Measurements from ENCODE around the gene PALB2. TPM values are rescaled to one million over a fixed set of nuclear protein-coding genes. Genes with fewer than 3 reads are reported as not detected.

Gene PALB2
- 40.9 and 58.5 TPM in 2 replicates for total RNA-seq (2016; rRNA removed; fragmentation: Illumina TruSeq; extraction: Trizol)
- 19.0 and 19.8 TPM in 2 replicates for total RNA-seq (2016; cell fraction: cytosol; rRNA removed; fragmentation: Illumina TruSeq; extraction: Trizol; ENCODE audit: low read depth)
- total RNA-seq (2016; cell fraction: insoluble cytoplasmic fraction; rRNA removed; fragmentation: Illumina TruSeq; extraction: Trizol), result 40.7 and 53.7 TPM in 2 replicates
- 34.7 and 41.1 TPM in 2 replicates for total RNA-seq (2016; cell fraction: membrane; rRNA removed; fragmentation: Illumina TruSeq; extraction: Trizol)
- total RNA-seq (2016; cell fraction: nucleus; rRNA removed; fragmentation: Illumina TruSeq; extraction: Trizol), result 36.5 and 40.9 TPM in 2 replicates
- 11.0 and 12.1 TPM in 2 replicates for polyA plus RNA-seq (2011; rRNA removed)
- 6.6 and 10.2 TPM in 2 replicates for polyA plus RNA-seq (2011; cell fraction: cytosol; rRNA removed)
- 9.5 and 11.4 TPM in 2 replicates for polyA plus RNA-seq (2011; cell fraction: nucleus; rRNA removed)
- 15.7 and 25.4 TPM in 2 replicates for polyA plus RNA-seq (2012)
- 3.9 and 4.1 TPM in 2 replicates for polyA plus RNA-seq (2016; cell fraction: cytosol; fragmentation: Illumina TruSeq; extraction: Trizol; ENCODE audit: low read depth)
- 58.1 and 60.2 TPM in 2 replicates for polyA plus RNA-seq (2016; cell fraction: insoluble cytoplasmic fraction; fragmentation: Illumina TruSeq; extraction: Trizol; ENCODE audit: low read depth)
- 14.0 and 15.7 TPM in 2 replicates for polyA plus RNA-seq (2016; cell fraction: membrane; fragmentation: Illumina TruSeq; extraction: Trizol; ENCODE audit: low read depth)
- polyA plus RNA-seq (2016; cell fraction: nucleus; fragmentation: Illumina TruSeq; extraction: Trizol; ENCODE audit: insufficient read depth, low read depth), result 51.4 and 67.7 TPM in 2 replicates
- polyA minus RNA-seq (2011; rRNA and poly(A)+ RNA removed; ENCODE audit: low replicate concordance), result 16.5 and 19.6 TPM in 2 replicates
- polyA minus RNA-seq (2011; cell fraction: cytosol; rRNA and poly(A)+ RNA removed), result 14.5 and 17.8 TPM in 2 replicates
- 32.6 and 35.8 TPM in 2 replicates for polyA minus RNA-seq (2011; cell fraction: nucleus; rRNA and poly(A)+ RNA removed)
- percentile 80 among the genes with signal in this experiment for Bru-seq, nascent RNA
- percentile 85 among the genes with signal in this experiment for BruChase-seq, experiment 1, labeled RNA remaining after a 6-hour chase
- BruChase-seq, experiment 2, labeled RNA remaining after a 2-hour chase, result percentile 87 among the genes with signal in this experiment
- long read RNA-seq, experiment 1, full-length matches to known transcripts, result 2 of 15 reads
- long read RNA-seq, experiment 1, partial matches to known transcripts, result 12 of 15 reads
- long read RNA-seq, experiment 1, other reads (novel, unspliced or antisense), result 1 of 15 reads
- long read RNA-seq, experiment 2, partial matches to known transcripts, result 3 of 17 reads
- long read RNA-seq, experiment 2, other reads (novel, unspliced or antisense), result 14 of 17 reads

DNA sequence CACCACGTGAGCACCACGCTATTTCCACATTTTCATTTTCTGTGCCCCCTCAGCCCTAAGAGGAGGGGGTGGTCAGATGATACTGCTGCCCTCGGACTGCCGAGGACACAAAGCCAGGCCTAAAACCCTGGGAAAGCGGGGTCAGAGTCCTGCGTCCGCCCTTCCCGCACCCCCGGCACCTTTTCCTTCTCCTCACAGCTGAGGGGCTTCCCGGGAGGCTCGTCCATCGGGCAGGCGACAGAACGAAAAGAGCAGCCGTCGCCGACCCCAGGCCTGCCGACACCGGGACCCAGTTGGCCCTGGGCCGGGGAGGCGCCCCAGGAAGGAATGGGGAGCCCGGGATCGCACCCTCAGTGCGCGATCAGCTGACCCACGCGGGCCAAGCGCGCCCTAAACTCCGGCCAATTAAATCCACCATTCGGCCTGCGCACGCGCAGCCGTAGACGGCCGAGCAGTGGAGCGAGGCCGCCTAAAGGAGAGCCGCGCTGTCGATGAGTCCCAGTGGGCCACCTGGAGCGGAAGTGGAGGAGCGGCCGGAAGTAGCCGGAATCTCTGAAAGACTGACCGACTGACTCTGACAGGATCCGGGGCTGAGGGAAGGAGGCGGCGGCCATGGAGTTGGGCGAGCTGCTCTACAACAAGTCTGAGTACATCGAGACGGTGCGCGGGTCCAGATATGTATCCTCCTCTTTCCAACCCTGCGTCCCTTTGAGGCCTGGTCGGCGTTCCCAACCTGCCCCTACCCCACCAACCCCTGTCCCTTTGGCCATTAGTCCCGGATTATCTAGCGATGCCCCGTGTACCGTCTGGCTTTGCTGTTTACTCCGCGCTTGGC lies at the start of gene PALB2, which contains the start of gene DCTN5:
Gene PALB2 (minus strand): TSS at position 380 of the 835 bp plus-strand sequence. CDS start 153 bp downstream, at position 227.
Gene DCTN5 (plus strand): TSS at position 536 of the 835 bp plus-strand sequence. CDS start 77 bp downstream, at position 613.
- intact Hi-C loops (cut with micrococcal nuclease; ENCODE audit: unreplicated experiment), result loop anchor here (1.0 to 5.0 kb wide), 4 partner anchors 38 to 86 kb away; partner anchors contain the start of genes EARS2, NDUFAB1, PLK1 and UBFD1
- no TSS peak for BruUV-seq (replicated peaks)
- POLR2A ChIA-PET, result interaction anchor here (0.8 to 2.7 kb wide), 12 partner anchors 8 to 103 kb away, joined by 3 to 20 read pairs (median 8); partner anchors contain the start of genes EARS2, NDUFAB1, PLK1 and UBFD1
- no peak for TF ChIP-seq AGO1 (IDR thresholded peaks at IDR 0.05; ENCODE audit: low read depth, low read length, poor library complexity, severe bottlenecking)
- no peak for TF ChIP-seq TCF12 (IDR thresholded peaks at IDR 0.05)
- TF ChIP-seq TCF12 (CRISPR knock-in tag; IDR thresholded peaks at IDR 0.05), result peak; percentile 97
- TF ChIP-seq PCBP1 (IDR thresholded peaks at IDR 0.05; ENCODE audit: borderline replicate concordance, low read depth, low read length), result peak; percentile 92; the same call in 1 of the 2 replicates
- TF ChIP-seq, protein P1, sequence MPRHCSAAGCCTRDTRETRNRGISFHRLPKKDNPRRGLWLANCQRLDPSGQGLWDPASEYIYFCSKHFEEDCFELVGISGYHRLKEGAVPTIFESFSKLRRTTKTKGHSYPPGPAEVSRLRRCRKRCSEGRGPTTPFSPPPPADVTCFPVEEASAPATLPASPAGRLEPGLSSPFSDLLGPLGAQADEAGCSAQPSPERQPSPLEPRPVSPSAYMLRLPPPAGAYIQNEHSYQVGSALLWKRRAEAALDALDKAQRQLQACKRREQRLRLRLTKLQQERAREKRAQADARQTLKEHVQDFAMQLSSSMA (CRISPR knock-in tag; IDR thresholded peaks at IDR 0.05), result peak; percentile 81
- peak; percentile 99 for TF ChIP-seq CAMTA2 (CRISPR knock-in tag; IDR thresholded peaks at IDR 0.05; ENCODE audit: borderline replicate concordance)
- TF ChIP-seq ZNF124 (CRISPR knock-in tag; IDR thresholded peaks at IDR 0.05), result peak; percentile 70; the same call in 1 of the 2 replicates
- TF ChIP-seq IRX3 (CRISPR knock-in tag; IDR thresholded peaks at IDR 0.05; ENCODE audit: borderline replicate concordance, low read depth), result peak; percentile 97
- TF ChIP-seq ZNF121 (CRISPR knock-in tag; IDR thresholded peaks at IDR 0.05), result no peak; the same call in 1 of the 2 replicates
- peak; percentile 81 for TF ChIP-seq ZNF329 (CRISPR knock-in tag; IDR thresholded peaks at IDR 0.05; ENCODE audit: low read depth)
- TF ChIP-seq SYNCRIP (IDR thresholded peaks at IDR 0.05; ENCODE audit: insufficient read depth, low read depth, low read length), result no peak
- TF ChIP-seq KMT2A (CRISPR knock-in tag; IDR thresholded peaks at IDR 0.05), result peak; percentile 99
- peak; percentile 94 for TF ChIP-seq ZNF564 (CRISPR knock-in tag; IDR thresholded peaks at IDR 0.05)
- peak; percentile 91 for TF ChIP-seq ZSCAN31 (CRISPR knock-in tag; IDR thresholded peaks at IDR 0.05; ENCODE audit: low read depth)
- no peak for TF ChIP-seq ZFP36 (IDR thresholded peaks at IDR 0.05; ENCODE audit: borderline replicate concordance, low read depth, low read length, partially characterized antibody)
- peak; percentile 64; the same call in 1 of the 2 replicates for TF ChIP-seq ZNF660 (CRISPR knock-in tag; IDR thresholded peaks at IDR 0.05; ENCODE audit: borderline replicate concordance, low read depth)

More for the DNA sequence above, at the start of gene PALB2, which contains the start of gene DCTN5:
- Histone ChIP-seq H3K9ac (ENCODE audit: insufficient read depth, low read depth, low read length) (peak within 1 kb of the TSS; percentile 94), H3K4me2 (ENCODE audit: low read depth, low read length) (peak within 1 kb of the TSS; percentile 96), H3K9me3 (ENCODE audit: low read length) (no peaks in the 10 kb centered on the region), H3K4me3 (replicated peaks in 1 of 3; ENCODE audit: insufficient read depth in 1 of 3, low read depth in 2 of 3, low read length in 3 of 3) (peak within 1 kb of the TSS; percentile 91 to 97 (median 97)), H3K27me3 (ENCODE audit: control insufficient read depth in 1 of 2, insufficient read depth in 2 of 2, low read length in 2 of 2) (no peaks in the 10 kb centered on the region; a peak in 1 of 5 replicates), H3K36me3 (replicated peaks in 1 of 2; ENCODE audit: control insufficient read depth in 1 of 2, insufficient read depth in 2 of 2, low read length in 2 of 2) (peaks cover 9 to 22% of the 10 kb centered on the region in 2 experiments), H4K20me1 (ENCODE audit: insufficient read depth, low read length) (peaks cover 7% of the 10 kb centered on the region; the same call in 1 of the 2 replicates), H3K79me2 (ENCODE audit: insufficient read depth, low read length) (peaks cover 54% of the 10 kb centered on the region), H3K27ac (ENCODE audit: extremely low read length, insufficient read depth, low read length) (peak within 1 kb of the TSS; percentile 89), H2AFZ (ENCODE audit: low read length) (peak within 1 kb of the TSS; percentile 57), H3K4me1 (ENCODE audit: insufficient read depth, low read length) (peaks cover 34% of the 10 kb centered on the region)
- peak; percentile 98 for DNase-seq (ENCODE audit: low spot score)
- WGBS (ENCODE audit: low lambda C conversion rate), result under 1% methylated on average over 64 of the region's 64 CpGs
- in situ Hi-C loops (cut with HindIII; ENCODE audit: extremely low pct_ligation_motif_present, low pct_unique_long_range_greater_than_20kb), result no loop called here
- FAIRE-seq, result peak; percentile 4
- CTCF ChIA-PET (ENCODE audit: low intra/inter-chr PET ratio, low total read pairs), result no interaction called here
- ATAC-seq, result peak; percentile 98

All from HepG2 (cell line).